Measurements from ENCODE around the gene MPND. TPM values are rescaled to one million over a fixed set of nuclear protein-coding genes. Genes with fewer than 3 reads are reported as not detected.

The MPND gene
- total RNA-seq, 2 donors from 2014 or later: 6.2 to 7.3 TPM

DNA sequence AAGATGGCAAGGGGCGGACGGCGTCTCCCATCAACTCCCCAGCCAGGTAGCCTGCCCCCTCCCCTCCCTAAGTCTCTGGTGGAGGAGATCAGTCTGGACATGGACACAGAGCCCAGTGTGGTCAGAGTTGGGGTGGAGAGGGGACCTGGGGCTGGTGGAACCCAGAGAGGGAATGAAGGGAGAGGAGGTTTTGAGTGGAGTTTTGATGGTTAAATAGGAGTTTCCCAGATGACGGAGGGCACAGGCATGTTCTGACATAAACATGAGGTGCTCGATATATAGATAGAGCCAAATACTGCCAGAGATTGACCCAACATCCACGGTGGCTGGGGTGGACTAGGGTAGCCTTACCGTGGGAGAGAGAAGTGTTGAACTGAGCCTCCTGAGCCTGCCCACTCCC is 24.9 kb upstream of the MPND start:
- Histone ChIP-seq H3K4me1 (no peaks in the 10 kb centered on the region), H3K9me3 (no peaks in the 10 kb centered on the region), H3K27me3 (no peaks in the 10 kb centered on the region), H3K27ac (no peak overlapping the region), H3K36me3 (no peaks in the 10 kb centered on the region), H3K4me3 (no peak overlapping the region)
- TF ChIP-seq, protein P1, sequence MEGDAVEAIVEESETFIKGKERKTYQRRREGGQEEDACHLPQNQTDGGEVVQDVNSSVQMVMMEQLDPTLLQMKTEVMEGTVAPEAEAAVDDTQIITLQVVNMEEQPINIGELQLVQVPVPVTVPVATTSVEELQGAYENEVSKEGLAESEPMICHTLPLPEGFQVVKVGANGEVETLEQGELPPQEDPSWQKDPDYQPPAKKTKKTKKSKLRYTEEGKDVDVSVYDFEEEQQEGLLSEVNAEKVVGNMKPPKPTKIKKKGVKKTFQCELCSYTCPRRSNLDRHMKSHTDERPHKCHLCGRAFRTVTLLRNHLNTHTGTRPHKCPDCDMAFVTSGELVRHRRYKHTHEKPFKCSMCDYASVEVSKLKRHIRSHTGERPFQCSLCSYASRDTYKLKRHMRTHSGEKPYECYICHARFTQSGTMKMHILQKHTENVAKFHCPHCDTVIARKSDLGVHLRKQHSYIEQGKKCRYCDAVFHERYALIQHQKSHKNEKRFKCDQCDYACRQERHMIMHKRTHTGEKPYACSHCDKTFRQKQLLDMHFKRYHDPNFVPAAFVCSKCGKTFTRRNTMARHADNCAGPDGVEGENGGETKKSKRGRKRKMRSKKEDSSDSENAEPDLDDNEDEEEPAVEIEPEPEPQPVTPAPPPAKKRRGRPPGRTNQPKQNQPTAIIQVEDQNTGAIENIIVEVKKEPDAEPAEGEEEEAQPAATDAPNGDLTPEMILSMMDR (IDR thresholded peaks at IDR 0.05): no peak
- no peak for DNase-seq (ENCODE audit: low spot score)

DNA sequence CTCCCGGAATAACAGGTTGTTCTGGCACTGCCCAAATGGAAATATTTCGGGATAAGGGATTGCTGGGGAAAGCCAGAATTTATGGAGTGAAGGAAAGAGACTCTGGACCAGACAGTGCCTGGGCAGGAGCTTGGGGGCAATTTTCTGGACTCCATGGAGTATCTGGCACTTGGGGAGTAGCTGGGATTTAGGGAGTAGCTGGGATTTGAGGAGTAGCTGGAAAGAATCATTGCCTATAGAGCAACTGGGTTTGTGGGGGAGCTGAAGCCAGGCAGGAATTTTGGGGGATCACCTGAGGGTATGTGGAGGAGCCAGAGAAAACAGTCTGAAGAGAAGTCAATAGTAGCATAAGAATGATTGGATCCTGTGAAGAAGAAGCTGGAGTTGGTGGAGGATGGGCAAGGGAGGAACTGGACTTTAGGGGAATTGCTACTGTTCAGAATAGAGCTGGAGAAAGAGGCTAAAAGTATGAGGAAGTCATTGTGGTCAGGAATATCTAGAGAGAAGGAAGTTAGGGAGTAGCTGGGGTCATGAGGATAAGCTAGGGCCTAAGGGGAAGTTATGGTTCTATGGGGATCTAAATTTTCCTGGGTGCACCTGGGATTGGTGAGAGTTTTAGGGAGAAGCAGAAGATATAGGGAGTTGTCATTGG is 24.2 kb upstream of the MPND start:
- no peak overlapping the region for H3K27ac ChIP-seq
- H3K4me1 ChIP-seq: no peaks in the 10 kb centered on the region
- DNase-seq (ENCODE audit: low spot score): no peak
- no peak overlapping the region for H3K4me3 ChIP-seq
- no peaks in the 10 kb centered on the region for H3K9me3 ChIP-seq
- TF ChIP-seq, protein P1 (IDR thresholded peaks at IDR 0.05): no peak
- no peaks in the 10 kb centered on the region for H3K36me3 ChIP-seq
- no peaks in the 10 kb centered on the region for H3K27me3 ChIP-seq

DNA sequence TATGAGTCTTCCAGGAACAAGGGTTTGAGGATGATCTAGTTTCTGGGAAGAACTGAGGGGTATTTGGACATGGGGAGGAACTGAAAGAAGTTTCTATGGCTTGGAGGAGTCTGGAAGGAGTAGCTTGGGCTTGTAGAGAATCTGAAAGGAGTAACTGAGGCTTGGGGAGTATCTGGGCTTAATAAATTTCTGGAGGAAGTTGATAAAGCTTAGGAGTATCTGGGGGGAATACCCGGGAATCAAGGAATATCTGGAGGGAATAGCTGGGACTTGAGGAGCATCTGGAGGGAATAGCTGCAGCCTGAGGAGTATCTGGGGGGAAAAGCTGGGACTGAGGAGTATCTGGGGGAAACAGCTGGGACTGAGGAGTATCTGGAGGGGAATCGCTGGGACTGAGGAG is 22.9 kb upstream of the MPND start:
- Histone ChIP-seq H3K4me1 (no peaks in the 10 kb centered on the region), H3K4me3 (no peak overlapping the region), H3K27me3 (no peaks in the 10 kb centered on the region), H3K36me3 (no peaks in the 10 kb centered on the region), H3K9me3 (no peaks in the 10 kb centered on the region), H3K27ac (no peak overlapping the region)
- TF ChIP-seq, protein P1 (IDR thresholded peaks at IDR 0.05): no peak
- no peak for DNase-seq (ENCODE audit: low spot score)

DNA sequence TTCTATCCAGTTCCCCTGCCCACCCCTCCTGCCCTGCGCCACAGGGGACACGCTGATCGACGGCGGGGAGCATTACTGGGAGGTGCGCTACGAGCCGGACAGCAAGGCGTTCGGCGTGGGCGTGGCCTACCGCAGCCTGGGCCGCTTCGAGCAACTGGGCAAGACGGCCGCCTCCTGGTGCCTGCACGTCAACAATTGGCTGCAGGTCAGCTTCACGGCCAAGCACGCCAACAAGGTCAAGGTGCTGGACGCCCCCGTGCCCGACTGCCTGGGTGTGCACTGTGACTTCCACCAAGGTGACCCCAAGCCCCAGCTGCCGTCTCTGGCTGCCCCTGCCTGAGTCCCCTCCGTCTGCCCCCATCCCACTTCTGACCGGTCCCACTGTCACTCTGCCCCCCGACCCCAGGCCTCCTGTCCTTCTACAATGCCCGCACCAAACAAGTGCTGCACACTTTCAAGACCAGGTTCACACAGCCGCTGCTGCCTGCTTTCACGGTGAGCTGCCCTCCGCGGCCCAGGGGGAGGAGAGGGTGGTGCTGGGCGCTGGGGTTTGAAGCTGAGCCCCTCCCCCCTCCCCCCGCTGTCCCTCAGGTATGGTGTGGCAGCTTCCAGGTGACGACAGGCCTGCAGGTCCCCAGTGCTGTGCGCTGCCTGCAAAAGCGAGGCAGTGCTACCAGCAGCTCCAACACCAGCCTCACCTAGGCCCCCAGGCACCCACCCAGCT is 20.3 kb upstream of the MPND start:
- TF ChIP-seq, protein P1 (IDR thresholded peaks at IDR 0.05): no peak

DNA sequence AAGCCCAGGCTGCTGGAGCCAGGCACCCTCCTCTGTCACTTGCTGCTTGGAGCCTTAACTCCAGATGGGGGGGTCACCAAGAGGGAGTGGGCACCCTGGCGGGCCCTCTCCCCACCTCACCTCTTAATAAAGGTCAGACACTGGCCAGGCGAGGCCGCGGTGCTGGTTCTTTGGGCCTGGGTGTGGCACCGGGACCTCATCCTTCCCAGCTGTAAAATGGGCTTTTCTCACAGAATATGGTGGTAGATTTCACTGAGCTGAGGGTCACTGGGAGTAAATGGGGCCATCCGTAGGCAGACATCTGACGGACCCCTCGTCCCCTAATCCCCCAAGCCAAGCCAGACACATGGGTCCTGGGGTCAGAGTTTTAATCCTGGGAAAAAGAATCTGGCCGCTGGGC is 19.7 kb upstream of the MPND start:
- TF ChIP-seq, protein P1 (IDR thresholded peaks at IDR 0.05): no peak
- Histone ChIP-seq H3K27me3 (no peaks in the 10 kb centered on the region), H3K27ac (no peak overlapping the region), H3K4me3 (no peak overlapping the region), H3K9me3 (no peaks in the 10 kb centered on the region), H3K36me3 (no peaks in the 10 kb centered on the region), H3K4me1 (peaks cover 0 to 17% of the 10 kb centered on the region in 2 donors)
- no peak for DNase-seq (ENCODE audit: low spot score)

More for the DNA sequence above, 20.3 kb upstream of the MPND start:
- Histone ChIP-seq H3K27ac (no peak overlapping the region), H3K4me3 (no peak overlapping the region), H3K27me3 (no peaks in the 10 kb centered on the region), H3K4me1 (peaks cover 0 to 14% of the 10 kb centered on the region in 2 donors), H3K36me3 (no peaks in the 10 kb centered on the region), H3K9me3 (no peaks in the 10 kb centered on the region)
- no peak for DNase-seq (ENCODE audit: low spot score)

All from right atrium auricular region (tissue), 2 donors.